K562 (cell line): ENCODE measurements around the gene MOXD1. TPM values are rescaled to one million over a fixed set of nuclear protein-coding genes. Genes with fewer than 3 reads are reported as not detected.

ENCODE experiments used
- ATAC-seq: fragments of 200-7000 bp; cut with Tn5 transposase; 3 replicates; pipeline ENCODE4 v1.9.1; 2020; ENCODE audit warnings: moderate library complexity
- BruUV-seq: library from RNA; stranded (reverse); fragments of 400-500 nt; replicated peaks from 2 replicates; lab custom pipeline; 2021; lab: Mats Ljungman, UMichigan
- CTCF ChIA-PET: fragments of 300-600 bp; formaldehyde crosslinking; extraction: SDS; loops from one replicate; lab custom pipeline; 2021; ENCODE audit warnings: low intra/inter-chr PET ratio; lab: Yijun Ruan, JAX
- POLR2A ChIA-PET: fragments of 300-600, 350-650 bp; sonication (Branson Sonifier 250); formaldehyde crosslinking; extraction: SDS; loops from one replicate; lab custom pipeline; 2021; ENCODE audit warnings: antibody characterized with exemption, inconsistent platforms; lab: Yijun Ruan, JAX
- DNase-seq, 4 experiments: peaks; one replicate each; pipeline versions ENCODE4 v3.0.0 to v3.0.0-alpha.2; 2011 to 2018; ENCODE audit warnings: low spot score in 3 of 4, mixed read lengths in 3 of 4; ENCODE audit errors: extremely low read depth in 1 of 4
- FAIRE-seq: peaks from 2 replicates; lab custom pipeline; 2011; peaks lifted over from hg19 to GRCh38; lab: Jason Lieb, UNC
- H2AFZ ChIP-seq: 2 replicates; pipeline ENCODE4 v1.6.0; 2011; ENCODE audit warnings: low read depth, low read length, control low read depth, inconsistent platforms
- H3K27ac ChIP-seq: fragments of 200-600 bp; 3 replicates; pipeline ENCODE4 v1.8.0; 2011; ENCODE audit warnings: low read depth, mild to moderate bottlenecking, control low read depth, inconsistent platforms, low read length, moderate library complexity, mixed read lengths; ENCODE audit errors: extremely low read depth
- H3K27me3 ChIP-seq, 2 experiments: fragments of 300-600 bp in 1 of 2; 2 replicates in 1 of 2; 3 replicates in 1 of 2; pipeline versions ENCODE4 v1.6.0 to v1.8.0; 2011; ENCODE audit warnings: inconsistent platforms in 2 of 2, low read length in 2 of 2, mild to moderate bottlenecking in 1 of 2, mixed read lengths in 1 of 2, moderate library complexity in 1 of 2; ENCODE audit not compliant: control insufficient read depth in 2 of 2, insufficient read depth in 2 of 2
- H3K36me3 ChIP-seq: fragments of 300-600 bp; 3 replicates; pipeline ENCODE4 v1.8.0; 2011; ENCODE audit warnings: mild to moderate bottlenecking, low read length, inconsistent platforms; ENCODE audit not compliant: control insufficient read depth, insufficient read depth
- H3K4me1 ChIP-seq, 2 experiments: fragments of 200-600 bp in 1 of 2; replicated peaks in 1 of 2; 2 replicates in 1 of 2; 3 replicates in 1 of 2; pipeline versions ENCODE4 v1.5.1 to v1.8.0; 2011; ENCODE audit warnings: inconsistent platforms in 2 of 2, low read length in 2 of 2, mild to moderate bottlenecking in 1 of 2, mixed read lengths in 1 of 2, moderate library complexity in 1 of 2; ENCODE audit not compliant: control insufficient read depth in 2 of 2, insufficient read depth in 2 of 2
- H3K4me2 ChIP-seq: 2 replicates; pipeline ENCODE4 v1.6.1; 2011; ENCODE audit warnings: low read length, control low read depth, inconsistent platforms, mixed read lengths; ENCODE audit not compliant: insufficient read depth
- H3K4me3 ChIP-seq: fragments of 200-600 bp; sonication (generic), shearing (Covaris generic); 2 replicates; pipeline ENCODE4 v1.5.1; 2016; ENCODE audit warnings: control low read depth, inconsistent platforms
- H3K79me2 ChIP-seq: fragments of 200-600 bp; 3 replicates; pipeline ENCODE4 v1.8.0; 2011; ENCODE audit warnings: low read length, inconsistent platforms; ENCODE audit not compliant: control insufficient read depth, insufficient read depth
- H3K9ac ChIP-seq, 2 experiments: 2 replicates each; pipeline versions ENCODE4 v1.6.0 to v1.6.1; 2011; ENCODE audit warnings: low read depth in 2 of 2, low read length in 2 of 2, control low read depth in 1 of 2, inconsistent platforms in 1 of 2, mild to moderate bottlenecking in 1 of 2, mixed read lengths in 1 of 2; ENCODE audit not compliant: insufficient read depth in 1 of 2
- H3K9me1 ChIP-seq: one replicate; pipeline ENCODE4 v1.6.0; 2011; ENCODE audit warnings: inconsistent platforms, mild to moderate bottlenecking, low read length, moderate library complexity; ENCODE audit not compliant: control insufficient read depth, insufficient read depth
- H3K9me3 ChIP-seq: replicated peaks from 2 replicates; pipeline ENCODE4 v1.5.1; 2011; ENCODE audit warnings: low read depth, low read length, inconsistent platforms; ENCODE audit not compliant: control insufficient read depth, insufficient read depth
- H4K20me1 ChIP-seq: replicated peaks from 2 replicates; pipeline ENCODE4 v1.6.1; 2011; ENCODE audit warnings: low read length, inconsistent platforms, mixed read lengths; ENCODE audit not compliant: control insufficient read depth, insufficient read depth
- C11orf30 ChIP-seq: fragments of 450-650 bp; IDR thresholded peaks from 2 replicates; pipeline ENCODE4 v1.6.1; 2016; ENCODE audit warnings: low read depth, mild to moderate bottlenecking
- ELF4 ChIP-seq: fragments of 450-650 bp; formaldehyde crosslinking; IDR thresholded peaks from 2 replicates; pipeline ENCODE4 v1.4.0; 2022; ENCODE audit warnings: missing genetic modification characterization
- FIP1L1 ChIP-seq: fragments of 200-400 bp; formaldehyde crosslinking; IDR thresholded peaks from 2 replicates; pipeline ENCODE4 v1.6.1; 2018; ENCODE audit warnings: mild to moderate bottlenecking, low read depth, low read length; ENCODE audit not compliant: poor library complexity, severe bottlenecking
- FOXP1 ChIP-seq: sonication (generic); formaldehyde crosslinking; IDR thresholded peaks from 2 replicates; pipeline ENCODE4 v1.8.0; 2022; ENCODE audit warnings: mild to moderate bottlenecking, missing genetic modification reagents
- MAFK ChIP-seq: IDR thresholded peaks from 2 replicates; pipeline ENCODE4 v1.6.1; 2011; ENCODE audit warnings: low read length, improper control_type of control experiment
- MIER1 ChIP-seq: fragments of 450-650 bp; IDR thresholded peaks from 2 replicates; pipeline ENCODE4 v1.6.1; 2016; ENCODE audit warnings: antibody characterized with exemption, mild to moderate bottlenecking, low read depth
- NCOR1 ChIP-seq: fragments of 450-650 bp; IDR thresholded peaks from 2 replicates; pipeline ENCODE4 v1.6.1; 2016; ENCODE audit warnings: mild to moderate bottlenecking, moderate library complexity
- RBM39 ChIP-seq: fragments of 200-400 bp; formaldehyde crosslinking; optimal IDR thresholded peaks from 2 replicates; pipeline ENCODE3; 2018; ENCODE audit warnings: low read depth, low read length
- XRCC5 ChIP-seq: fragments of 200-400 bp; formaldehyde crosslinking; IDR thresholded peaks from 2 replicates; pipeline ENCODE4 v1.6.1; 2017; ENCODE audit warnings: low read depth, mild to moderate bottlenecking, low read length
- ZBTB1 ChIP-seq: sonication (generic); formaldehyde crosslinking; IDR thresholded peaks from 2 replicates; pipeline ENCODE4 v1.8.1; 2023; ENCODE audit warnings: missing genetic modification reagents, low read depth, mild to moderate bottlenecking, borderline replicate concordance
- ZBTB8A ChIP-seq: fragments of 450-650 bp; IDR thresholded peaks from 2 replicates; pipeline ENCODE4 v1.6.1; 2018; ENCODE audit warnings: mild to moderate bottlenecking, moderate library complexity; ENCODE audit not compliant: partially characterized antibody
- ZNF316 ChIP-seq: fragments of 450-650 bp; IDR thresholded peaks from 2 replicates; pipeline ENCODE4 v1.6.1; 2016
- WGBS: fragments of 100-300 bp; shearing (Covaris generic); methylation state at CpG from one replicate; pipeline ENCODE4 v1.1.6; 2016; ENCODE audit warnings: low coverage, mixed read lengths; ENCODE audit not compliant: insufficient coverage; ENCODE audit errors: missing lambda C conversion rate; 5-methylcytosine and 5-hydroxymethylcytosine counted together
- in situ Hi-C: fragments of 300-500 bp; cut with MboI; formaldehyde crosslinking; loops from 4 replicates; pipeline ENCODE4 v1.15.0; 2018; ENCODE audit warnings: inconsistent platforms, mixed read lengths
- intact Hi-C: fragments of 100-400 bp; cut with micrococcal nuclease; formaldehyde crosslinking; loops from 2 replicates; pipeline ENCODE4 v1.14.2; 2022
- polyA plus RNA-seq, 8 experiments: library from polyadenylated mRNA; depleted of rRNA in 4 of 8; stranded (reverse) in 5 of 8; unstranded in 3 of 8; fragments of >200 nt; fragmentation: Nextera tagmentation in 2 of 8; fragmentation: Illumina TruSeq in 1 of 8; extraction: Ambion mirVana in 2 of 8; extraction: Trizol in 1 of 8; gene quantifications; 2 replicates each; pipeline versions ENCODE4 v1.2.1 to v1.2.3, GENCODE V29; 2011 to 2014; ENCODE audit warnings: inconsistent platforms in 1 of 8, missing spikeins in 1 of 8
- total RNA-seq, 7 experiments: library from RNA; depleted of rRNA in 6 of 7; stranded (reverse); fragments of >200 nt in 6 of 7; fragmentation: Illumina TruSeq in 2 of 7; extraction: Trizol in 2 of 7; gene quantifications; 2 replicates each; pipeline versions ENCODE4 v1.2.1 to v1.2.3, GENCODE V29; 2011 to 2021; ENCODE audit warnings: low replicate concordance in 1 of 7
- TF ChIP-seq, protein P1 (sequence below): sonication (generic); formaldehyde crosslinking; IDR thresholded peaks from 2 replicates; pipeline ENCODE4 v1.8.0; 2022; ENCODE audit warnings: mild to moderate bottlenecking, missing genetic modification reagents
- TF ChIP-seq, protein P2 (sequence below): fragments of 450-650 bp; formaldehyde crosslinking; IDR thresholded peaks from 2 replicates; pipeline ENCODE4 v1.4.0; 2020; ENCODE audit warnings: mild to moderate bottlenecking, moderate library complexity
- TF ChIP-seq, protein P3 (sequence below): IDR thresholded peaks from 2 replicates; pipeline ENCODE4 v1.6.1; 2014; ENCODE audit warnings: antibody characterized with exemption
- TF ChIP-seq, protein P4 (sequence below): conservative IDR thresholded peaks from 2 replicates; pipeline ENCODE4 v1.6.1; 2011; ENCODE audit warnings: low read depth, mild to moderate bottlenecking, low read length; ENCODE audit not compliant: control insufficient read depth

MOXD1 gene
- total and polyA plus RNA-seq, 9 of the 15 experiments (the other 6 are each of a cell fraction or from before 2014, with no cell fraction given) = not detected

DNA sequence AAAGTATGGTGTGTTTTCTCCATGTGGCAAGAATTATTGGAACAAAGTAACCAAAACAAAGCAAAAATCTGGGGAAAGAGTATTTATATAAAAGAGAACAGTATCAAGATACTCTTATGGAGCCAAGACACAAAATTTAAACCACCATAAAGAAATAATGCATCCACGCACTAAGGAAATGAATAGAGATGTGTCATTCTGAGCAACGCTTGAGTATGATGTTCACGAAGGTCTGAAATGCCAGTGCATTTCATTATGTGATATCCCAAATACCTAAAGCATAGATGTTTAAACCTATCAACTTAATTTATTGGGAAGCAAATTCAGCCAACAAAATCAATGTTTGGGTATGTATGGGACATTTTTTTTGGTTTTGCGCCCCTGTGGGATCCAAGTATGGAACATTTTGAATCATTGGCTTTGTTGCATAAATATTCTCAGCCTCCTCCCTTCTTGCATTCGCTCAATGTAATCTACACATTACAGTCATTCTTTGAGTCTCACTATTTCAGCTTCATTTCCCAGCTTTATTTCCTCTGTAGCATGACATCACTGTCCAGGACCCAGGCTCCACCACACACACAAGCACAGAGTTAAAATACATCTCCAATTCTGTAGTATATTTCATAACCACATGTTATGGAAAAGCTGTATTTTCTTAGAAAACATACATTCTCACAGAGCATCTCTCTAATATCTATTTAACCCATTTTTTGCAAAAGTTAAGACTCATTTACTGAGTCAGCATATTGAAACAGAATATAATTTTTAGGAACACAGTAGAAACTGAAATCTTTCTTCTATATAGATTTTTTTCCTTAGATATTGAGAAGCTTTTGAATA, 11.6 kb upstream of the MOXD1 start:
- intact Hi-C loops = no loop called here
- in situ Hi-C loops = no loop called here
- DNase-seq = no peak
- ATAC-seq = no peak
- no peak overlapping the region for H2AFZ ChIP-seq
- no peak for FAIRE-seq
- BruUV-seq = no TSS peak
- H4K20me1 ChIP-seq = no peaks in the 10 kb centered on the region
- H3K79me2 ChIP-seq = no peaks in the 10 kb centered on the region
- no peak overlapping the region for H3K9ac ChIP-seq
- ChIA-PET POLR2A (no interaction called here), CTCF (no interaction called here)
- no peaks in the 10 kb centered on the region for H3K9me1 ChIP-seq
- no peak overlapping the region for H3K4me3 ChIP-seq
- WGBS = 0% methylated on average over 5 of the region's 5 CpGs
- no peak overlapping the region for H3K27ac ChIP-seq
- H3K4me1 ChIP-seq = no peaks in the 10 kb centered on the region
- no peak overlapping the region for H3K4me2 ChIP-seq
- no peaks in the 10 kb centered on the region for H3K36me3 ChIP-seq
- no peaks in the 10 kb centered on the region for H3K9me3 ChIP-seq
- no peaks in the 10 kb centered on the region for H3K27me3 ChIP-seq
- no peak for TF ChIP-seq FOXP1
- TF ChIP-seq, protein P1, sequence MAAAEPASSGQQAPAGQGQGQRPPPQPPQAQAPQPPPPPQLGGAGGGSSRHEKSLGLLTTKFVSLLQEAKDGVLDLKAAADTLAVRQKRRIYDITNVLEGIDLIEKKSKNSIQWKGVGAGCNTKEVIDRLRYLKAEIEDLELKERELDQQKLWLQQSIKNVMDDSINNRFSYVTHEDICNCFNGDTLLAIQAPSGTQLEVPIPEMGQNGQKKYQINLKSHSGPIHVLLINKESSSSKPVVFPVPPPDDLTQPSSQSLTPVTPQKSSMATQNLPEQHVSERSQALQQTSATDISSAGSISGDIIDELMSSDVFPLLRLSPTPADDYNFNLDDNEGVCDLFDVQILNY (CRISPR knock-in tag) = no peak
- TF ChIP-seq ZBTB1 = no peak
- peak; percentile 60; the same call in 1 of the 2 replicates for TF ChIP-seq C11orf30
- no peak for TF ChIP-seq FIP1L1
- TF ChIP-seq, protein P2, sequence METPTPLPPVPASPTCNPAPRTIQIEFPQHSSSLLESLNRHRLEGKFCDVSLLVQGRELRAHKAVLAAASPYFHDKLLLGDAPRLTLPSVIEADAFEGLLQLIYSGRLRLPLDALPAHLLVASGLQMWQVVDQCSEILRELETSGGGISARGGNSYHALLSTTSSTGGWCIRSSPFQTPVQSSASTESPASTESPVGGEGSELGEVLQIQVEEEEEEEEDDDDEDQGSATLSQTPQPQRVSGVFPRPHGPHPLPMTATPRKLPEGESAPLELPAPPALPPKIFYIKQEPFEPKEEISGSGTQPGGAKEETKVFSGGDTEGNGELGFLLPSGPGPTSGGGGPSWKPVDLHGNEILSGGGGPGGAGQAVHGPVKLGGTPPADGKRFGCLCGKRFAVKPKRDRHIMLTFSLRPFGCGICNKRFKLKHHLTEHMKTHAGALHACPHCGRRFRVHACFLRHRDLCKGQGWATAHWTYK = no peak
- no peak for TF ChIP-seq RBM39
- no peak for TF ChIP-seq ELF4 (CRISPR knock-in tag)
- no peak for TF ChIP-seq XRCC5
- TF ChIP-seq MIER1 = no peak
- peak; percentile 77 for TF ChIP-seq ZNF316
- TF ChIP-seq, protein P3, sequence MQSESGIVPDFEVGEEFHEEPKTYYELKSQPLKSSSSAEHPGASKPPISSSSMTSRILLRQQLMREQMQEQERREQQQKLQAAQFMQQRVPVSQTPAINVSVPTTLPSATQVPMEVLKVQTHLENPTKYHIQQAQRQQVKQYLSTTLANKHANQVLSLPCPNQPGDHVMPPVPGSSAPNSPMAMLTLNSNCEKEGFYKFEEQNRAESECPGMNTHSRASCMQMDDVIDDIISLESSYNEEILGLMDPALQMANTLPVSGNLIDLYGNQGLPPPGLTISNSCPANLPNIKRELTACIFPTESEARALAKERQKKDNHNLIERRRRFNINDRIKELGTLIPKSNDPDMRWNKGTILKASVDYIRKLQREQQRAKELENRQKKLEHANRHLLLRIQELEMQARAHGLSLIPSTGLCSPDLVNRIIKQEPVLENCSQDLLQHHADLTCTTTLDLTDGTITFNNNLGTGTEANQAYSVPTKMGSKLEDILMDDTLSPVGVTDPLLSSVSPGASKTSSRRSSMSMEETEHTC = no peak
- peak; percentile 47; the same call in 1 of the 2 replicates for TF ChIP-seq MAFK
- TF ChIP-seq NCOR1 = no peak
- TF ChIP-seq ZBTB8A = no peak
- TF ChIP-seq, protein P4, sequence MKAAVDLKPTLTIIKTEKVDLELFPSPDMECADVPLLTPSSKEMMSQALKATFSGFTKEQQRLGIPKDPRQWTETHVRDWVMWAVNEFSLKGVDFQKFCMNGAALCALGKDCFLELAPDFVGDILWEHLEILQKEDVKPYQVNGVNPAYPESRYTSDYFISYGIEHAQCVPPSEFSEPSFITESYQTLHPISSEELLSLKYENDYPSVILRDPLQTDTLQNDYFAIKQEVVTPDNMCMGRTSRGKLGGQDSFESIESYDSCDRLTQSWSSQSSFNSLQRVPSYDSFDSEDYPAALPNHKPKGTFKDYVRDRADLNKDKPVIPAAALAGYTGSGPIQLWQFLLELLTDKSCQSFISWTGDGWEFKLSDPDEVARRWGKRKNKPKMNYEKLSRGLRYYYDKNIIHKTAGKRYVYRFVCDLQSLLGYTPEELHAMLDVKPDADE = no peak
